ENCODE results near the gene DDX21.

DNA sequence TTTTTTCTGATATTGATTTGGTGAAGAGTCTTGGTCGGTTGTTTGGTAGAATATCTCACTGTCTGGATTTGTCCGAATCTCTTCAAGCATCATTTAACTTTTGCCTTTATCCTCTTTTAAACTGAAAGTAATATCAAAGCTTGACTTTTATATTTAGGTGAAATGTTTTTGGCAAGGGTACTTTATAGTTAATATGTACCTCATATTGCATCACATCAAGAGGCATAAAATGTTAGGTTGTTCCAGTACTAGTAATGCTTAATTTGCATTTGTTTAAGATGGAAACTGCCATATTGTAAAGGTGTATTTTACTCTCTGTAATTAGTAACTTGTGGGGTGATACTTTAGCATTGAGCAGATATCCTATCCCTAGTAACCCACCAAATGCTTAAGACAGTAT is 17.1 kb upstream of the DDX21 start:
- no peak for TF ChIP-seq CTCF (IDR thresholded peaks at IDR 0.05)
- no peak for TF ChIP-seq POLR2AphosphoS5 (IDR thresholded peaks at IDR 0.05)

Data from stomach (tissue), 4 donors.